Heart left ventricle (tissue), 13 donors: Measurements from ENCODE around the gene LSM12.

Experiments
- CTCF ChIP-seq, 12 donors: fragments of 200-600 bp; sonication (generic) in 4 of 12; IDR thresholded peaks; one replicate each; pipeline versions ENCODE4 v1.5.0 to v1.8.0; 2018 to 2022; ENCODE audit warnings: antibody characterized with exemption in 12 of 12, mild to moderate bottlenecking in 5 of 12
- POLR2A ChIP-seq, 2 donors: fragments of 450-650 bp; IDR thresholded peaks; one replicate each; pipeline ENCODE4 v1.6.1; 2017; ENCODE audit warnings: antibody characterized with exemption in 2 of 2, mild to moderate bottlenecking in 2 of 2, moderate library complexity in 2 of 2
- donor health status: ischemic (EF 13 %, LVEDD 7.1; RV severe dilation, severe dysfunction).
- donor health status: DM: no; HTN: yes; CAD: no.
- donor health status: DM: no; HTN: no; CAD: no.
- donor health status: ischemic (EF 25% LVEDD 6.9; RV normal size, moderate dysfunction).
- donor health status: ischemic (EF 25% LVEDD 5.7; RV mildly dilated, moderate dysfunction).
- donor health status: ischemic (EF 35%, LVEDD 5.7; RV mildly dilated, moderate dysfunction).
- donor health status: nonischemic (EF 11% LVEDD 7.7; RV severe dilation, severe dysfunction).
- donor health status: DM: yes; HTN: yes; CAD: no.
- donor health status: PGD.
- donor health status: ischemic (EF 29% LVEDD 5.4; RV normal size, mild dysfunction).
- donor health status: nonischemic (EF 23%, LVEDD 6.1; RV moderate dilation, normal function).

DNA sequence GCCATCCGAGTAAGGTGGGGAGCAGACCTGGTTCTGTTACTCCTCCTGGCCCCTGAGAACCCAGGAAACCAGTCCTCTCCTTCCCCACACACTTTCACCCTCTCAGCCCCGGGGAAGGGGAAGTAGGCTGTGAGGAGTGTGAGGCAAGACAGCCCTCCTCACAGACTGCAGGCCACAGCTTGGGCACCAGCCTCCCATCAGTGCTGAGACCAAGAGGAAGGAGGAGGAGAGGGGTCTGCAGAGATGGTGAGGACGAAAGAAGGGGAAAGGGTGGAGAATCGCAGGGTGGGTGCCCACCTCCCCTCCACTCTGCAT, 11.1 kb upstream of the LSM12 start:
- TF ChIP-seq CTCF (IDR thresholded peaks at IDR 0.05): no peak
- no peak for TF ChIP-seq POLR2A (IDR thresholded peaks at IDR 0.05)
